Esophagus squamous epithelium (tissue), 5 donors: Measurements from ENCODE around the gene TREML2. TPM values are rescaled to one million over a fixed set of nuclear protein-coding genes. Genes with fewer than 3 reads are reported as not detected.

Source experiments
- DNase-seq: peaks from one replicate; lab custom pipeline; 2025; lab: John Stamatoyannopoulos, UW
- H3K27ac ChIP-seq, 4 donors: fragments of 200-600 bp; sonication (generic); one replicate each; pipeline ENCODE4 v1.5.1; 2016 to 2019; ENCODE audit warnings: mild to moderate bottlenecking in 1 of 4
- H3K27me3 ChIP-seq, 4 donors: fragments of 200-600 bp; sonication (generic); 1 replicate in 3 of 4; 2 replicates in 1 of 4; pipeline versions ENCODE4 v1.5.1 to v1.6.0; 2017 to 2021; ENCODE audit warnings: antibody characterized with exemption in 1 of 4
- H3K36me3 ChIP-seq, 3 donors: fragments of 200-600 bp; sonication (generic); one replicate each; pipeline ENCODE4 v1.5.1; 2016 to 2019
- H3K4me1 ChIP-seq, 3 donors: fragments of 200-600 bp; sonication (generic); one replicate each; pipeline ENCODE4 v1.5.1; 2017 to 2019
- H3K4me3 ChIP-seq, 4 donors: fragments of 200-600 bp; sonication (generic); 1 replicate in 3 of 4; 2 replicates in 1 of 4; pipeline ENCODE4 v1.5.1; 2016 to 2019; ENCODE audit warnings: mild to moderate bottlenecking in 2 of 4, moderate library complexity in 1 of 4
- H3K9me3 ChIP-seq, 3 donors: fragments of 200-600 bp; sonication (generic); one replicate each; pipeline ENCODE4 v1.5.1; 2016 to 2019
- POLR2A ChIP-seq, 4 donors: fragments of 450-650 bp; IDR thresholded peaks; one replicate each; pipeline ENCODE4 v1.6.1; 2017; ENCODE audit warnings: antibody characterized with exemption in 4 of 4, mild to moderate bottlenecking in 4 of 4, moderate library complexity in 3 of 4
- WGBS, 2 donors: methylation state at CpG; one replicate each; pipeline ENCODE4 v1.1.5; 2018; 5-methylcytosine and 5-hydroxymethylcytosine counted together
- intact Hi-C: fragments of 100-400 bp; cut with DNase I; formaldehyde crosslinking; loops from one replicate; pipeline ENCODE4 v1.15.0; 2022
- total RNA-seq, 4 donors: library from RNA; depleted of rRNA; stranded (reverse); fragments of >200 nt; gene quantifications; one replicate each; pipeline ENCODE4 v1.1.0, GENCODE V29; 2016
- TF ChIP-seq, protein P1 (sequence below), 6 experiments: fragments of 450-650 bp in 4 of 6; fragments of 200-600 bp in 2 of 6; sonication (generic) in 2 of 6; IDR thresholded peaks; one replicate each; pipeline ENCODE4 v1.5.1; 2016 to 2019; ENCODE audit warnings: antibody characterized with exemption in 6 of 6, mild to moderate bottlenecking in 4 of 6, moderate library complexity in 4 of 6
- donor health status: DM: yes; HTN: yes; CAD: no.

Gene TREML2
- total RNA-seq, 4 donors from 2014 or later: 0.26 TPM; not detected in 3

DNA sequence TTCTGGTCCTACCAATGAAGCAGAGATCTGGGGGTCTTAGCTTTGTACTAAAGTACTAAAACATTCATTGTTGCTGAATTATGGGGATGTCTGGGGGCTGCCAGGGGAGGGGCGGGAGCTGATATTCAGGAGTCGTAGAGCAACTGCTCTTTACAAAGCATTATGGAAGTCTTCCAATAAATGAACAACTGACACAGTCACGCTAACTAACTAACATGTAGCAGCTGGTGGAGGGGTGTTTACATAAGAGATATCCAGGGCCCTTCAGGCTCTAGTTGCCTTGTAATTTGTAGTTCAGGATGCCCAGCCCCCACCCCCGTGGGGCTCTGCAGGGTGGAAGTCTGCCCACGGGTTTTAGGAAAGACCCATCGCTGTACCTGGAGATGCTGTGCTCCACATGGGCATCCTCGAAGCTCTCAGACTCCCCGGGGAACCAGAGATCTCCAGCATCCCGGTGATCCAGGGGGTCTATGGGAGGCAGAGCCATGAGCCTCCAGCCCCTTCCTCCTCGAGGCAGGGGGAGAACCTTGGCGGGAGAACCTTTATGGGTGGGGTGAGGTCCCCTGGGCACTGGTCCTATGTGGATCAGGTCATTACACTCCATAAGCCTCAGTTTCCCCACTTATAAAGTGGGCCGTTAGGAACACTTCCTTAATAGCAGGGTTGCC, 41.4 kb downstream of the TREML2 start:
- no peak for DNase-seq
- Histone ChIP-seq H3K27ac (no peak overlapping the region), H3K36me3 (no peaks in the 10 kb centered on the region), H3K27me3 (peaks cover 0 to 38% (median 0%) of the 10 kb centered on the region in 4 donors), H3K4me1 (peaks cover 0 to 7% (median 0%) of the 10 kb centered on the region in 3 donors), H3K4me3 (no peak overlapping the region), H3K9me3 (no peaks in the 10 kb centered on the region)
- WGBS, 2 donors: 46 to 63% methylated on average over 6 to 10 of the region's 12 CpGs
- TF ChIP-seq POLR2A (IDR thresholded peaks at IDR 0.05): no peak
- TF ChIP-seq, protein P1, sequence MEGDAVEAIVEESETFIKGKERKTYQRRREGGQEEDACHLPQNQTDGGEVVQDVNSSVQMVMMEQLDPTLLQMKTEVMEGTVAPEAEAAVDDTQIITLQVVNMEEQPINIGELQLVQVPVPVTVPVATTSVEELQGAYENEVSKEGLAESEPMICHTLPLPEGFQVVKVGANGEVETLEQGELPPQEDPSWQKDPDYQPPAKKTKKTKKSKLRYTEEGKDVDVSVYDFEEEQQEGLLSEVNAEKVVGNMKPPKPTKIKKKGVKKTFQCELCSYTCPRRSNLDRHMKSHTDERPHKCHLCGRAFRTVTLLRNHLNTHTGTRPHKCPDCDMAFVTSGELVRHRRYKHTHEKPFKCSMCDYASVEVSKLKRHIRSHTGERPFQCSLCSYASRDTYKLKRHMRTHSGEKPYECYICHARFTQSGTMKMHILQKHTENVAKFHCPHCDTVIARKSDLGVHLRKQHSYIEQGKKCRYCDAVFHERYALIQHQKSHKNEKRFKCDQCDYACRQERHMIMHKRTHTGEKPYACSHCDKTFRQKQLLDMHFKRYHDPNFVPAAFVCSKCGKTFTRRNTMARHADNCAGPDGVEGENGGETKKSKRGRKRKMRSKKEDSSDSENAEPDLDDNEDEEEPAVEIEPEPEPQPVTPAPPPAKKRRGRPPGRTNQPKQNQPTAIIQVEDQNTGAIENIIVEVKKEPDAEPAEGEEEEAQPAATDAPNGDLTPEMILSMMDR (IDR thresholded peaks at IDR 0.05): no peak
- intact Hi-C loops: loop anchor here (10.0 kb wide), 1 partner anchor 55 kb away; no protein-coding TSS in a partner anchor

DNA sequence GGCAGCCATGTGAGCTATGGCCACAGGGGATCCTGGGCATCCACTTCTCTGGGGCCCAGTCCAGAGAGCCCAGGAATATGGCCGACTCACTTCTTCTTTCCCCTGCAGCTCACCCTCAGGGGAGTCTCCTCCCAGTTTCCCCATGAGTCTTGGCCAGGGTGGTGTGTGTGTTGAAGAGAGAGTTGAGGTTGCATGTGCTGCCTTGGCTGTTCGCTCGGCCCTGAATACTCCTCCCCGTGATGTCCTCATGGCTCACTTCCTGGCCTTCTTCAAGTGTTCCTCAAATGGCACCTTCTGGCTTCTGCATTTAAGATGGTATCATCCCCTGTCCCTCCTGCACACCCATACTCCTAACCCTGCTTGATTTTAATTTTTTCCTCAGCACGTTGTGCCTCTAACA, 43.6 kb downstream of the TREML2 start:
- peaks cover 0 to 13% (median 0%) of the 10 kb centered on the region in 3 donors for H3K4me1 ChIP-seq
- no peaks in the 10 kb centered on the region for H3K36me3 ChIP-seq
- no peak for DNase-seq
- no peak overlapping the region for H3K4me3 ChIP-seq
- no peaks in the 10 kb centered on the region for H3K9me3 ChIP-seq
- no peak overlapping the region for H3K27ac ChIP-seq
- WGBS, 2 donors: 63 to 86% methylated on average over 5 of the region's 5 CpGs
- TF ChIP-seq, protein P1 (IDR thresholded peaks at IDR 0.05): no peak
- TF ChIP-seq POLR2A (IDR thresholded peaks at IDR 0.05): no peak
- H3K27me3 ChIP-seq: peaks cover 0 to 31% (median 0%) of the 10 kb centered on the region in 4 donors
- intact Hi-C loops: no loop called here

DNA sequence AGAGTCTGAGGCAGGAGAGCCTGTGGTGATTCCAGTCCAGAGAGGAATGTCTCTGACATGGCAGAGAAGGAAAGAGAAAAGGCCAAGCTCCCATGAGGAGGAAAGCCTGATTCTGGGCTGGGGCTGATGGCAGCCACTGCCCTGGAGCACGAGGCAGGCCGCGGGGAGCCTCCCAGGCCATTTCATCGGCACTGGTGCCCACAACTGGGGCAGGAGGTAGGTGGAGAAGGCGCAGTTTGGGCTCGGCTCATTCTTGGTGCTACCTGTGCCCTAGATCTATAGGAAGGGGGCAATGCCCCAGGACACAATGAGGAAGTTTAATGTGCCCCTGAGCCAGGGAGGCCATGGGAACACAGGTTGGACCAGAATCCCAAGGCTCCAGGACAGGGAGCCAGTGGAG, 44.2 kb downstream of the TREML2 start:
- WGBS, 2 donors: 88% methylated on average over 4 of the region's 6 CpGs; no CpG with 5 or more reads in 1 of the 2 donors
- intact Hi-C loops: no loop called here
- Histone ChIP-seq H3K36me3 (no peaks in the 10 kb centered on the region), H3K27ac (no peak overlapping the region), H3K4me3 (no peak overlapping the region), H3K27me3 (peaks cover 0 to 31% (median 0%) of the 10 kb centered on the region in 4 donors), H3K4me1 (peaks cover 0 to 13% (median 0%) of the 10 kb centered on the region in 3 donors), H3K9me3 (no peaks in the 10 kb centered on the region)
- no peak for DNase-seq
- TF ChIP-seq, protein P1 (IDR thresholded peaks at IDR 0.05): no peak
- TF ChIP-seq POLR2A (IDR thresholded peaks at IDR 0.05): no peak

DNA sequence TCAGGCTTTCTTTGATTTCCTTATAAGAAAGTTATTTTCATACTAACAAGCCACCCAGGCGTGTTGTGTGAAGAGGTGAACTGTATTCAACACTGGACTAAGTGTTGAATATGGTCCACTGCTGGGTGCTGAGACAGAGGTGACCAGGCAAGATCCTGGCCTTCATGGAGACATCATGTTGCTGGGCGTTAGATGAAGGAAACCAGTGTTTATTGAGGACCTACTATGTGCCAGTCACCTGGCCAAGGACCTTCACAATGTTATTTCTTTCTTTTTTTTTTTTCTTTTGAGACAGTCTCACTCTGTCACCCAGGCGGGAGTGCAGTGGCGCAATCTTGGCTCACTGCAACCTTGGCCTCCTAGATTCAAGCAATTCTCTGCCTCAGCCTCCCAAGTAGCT, 44.9 kb downstream of the TREML2 start:
- Histone ChIP-seq H3K4me1 (peaks cover 0 to 13% (median 0%) of the 10 kb centered on the region in 3 donors), H3K27ac (no peak overlapping the region), H3K4me3 (no peak overlapping the region), H3K27me3 (peaks cover 0 to 28% (median 0%) of the 10 kb centered on the region in 4 donors), H3K9me3 (no peaks in the 10 kb centered on the region), H3K36me3 (no peaks in the 10 kb centered on the region)
- intact Hi-C loops: no loop called here
- TF ChIP-seq, protein P1 (IDR thresholded peaks at IDR 0.05): no peak
- no peak for TF ChIP-seq POLR2A (IDR thresholded peaks at IDR 0.05)
- DNase-seq: no peak
- 89 to 95% methylated on average over 4 of the region's 4 CpGs for WGBS, 2 donors

DNA sequence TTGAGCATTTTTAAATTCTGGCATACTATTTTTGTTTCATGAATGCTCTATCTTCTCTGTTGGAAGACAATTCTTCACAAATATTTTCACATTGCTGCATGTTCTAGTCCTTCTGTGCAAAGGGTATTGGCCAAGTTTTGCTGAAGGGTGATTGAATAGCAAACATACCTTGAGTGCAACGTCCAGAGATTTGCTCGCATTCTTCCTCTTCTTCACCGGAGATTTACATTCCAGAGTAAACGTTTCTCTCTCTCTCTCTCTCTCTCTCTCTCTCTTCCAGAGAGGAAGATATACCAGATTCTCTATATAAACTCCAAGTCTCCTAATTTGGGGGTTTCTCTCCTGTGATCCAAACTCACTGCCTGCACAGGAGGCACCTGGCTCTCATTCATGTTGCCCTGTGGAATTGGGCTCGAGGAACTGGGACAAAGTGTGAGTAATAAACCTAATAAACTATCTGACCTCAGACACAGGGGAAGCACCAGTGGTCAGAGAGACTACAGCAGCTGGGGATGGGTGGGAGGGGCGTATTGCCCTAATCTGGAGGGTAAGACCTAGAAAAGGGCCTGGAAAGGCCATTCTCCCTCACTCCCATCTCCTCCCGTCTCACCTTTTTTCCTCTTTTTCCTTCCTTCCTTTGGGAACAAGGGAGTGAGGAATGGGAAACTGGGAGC, 45.7 kb downstream of the TREML2 start:
- no peaks in the 10 kb centered on the region for H3K9me3 ChIP-seq
- H3K27me3 ChIP-seq: peaks cover 0 to 26% (median 0%) of the 10 kb centered on the region in 4 donors
- no peak for TF ChIP-seq POLR2A (IDR thresholded peaks at IDR 0.05)
- TF ChIP-seq, protein P1 (IDR thresholded peaks at IDR 0.05): no peak
- no peak overlapping the region for H3K27ac ChIP-seq
- intact Hi-C loops: no loop called here
- DNase-seq: no peak
- no peaks in the 10 kb centered on the region for H3K36me3 ChIP-seq
- WGBS, 2 donors: 42 to 48% methylated on average over 6 to 7 of the region's 7 CpGs
- peaks cover 0 to 13% (median 0%) of the 10 kb centered on the region in 3 donors for H3K4me1 ChIP-seq
- H3K4me3 ChIP-seq: no peak overlapping the region
